ENCODE data around the gene ABL2.

ABL2 gene

DNA sequence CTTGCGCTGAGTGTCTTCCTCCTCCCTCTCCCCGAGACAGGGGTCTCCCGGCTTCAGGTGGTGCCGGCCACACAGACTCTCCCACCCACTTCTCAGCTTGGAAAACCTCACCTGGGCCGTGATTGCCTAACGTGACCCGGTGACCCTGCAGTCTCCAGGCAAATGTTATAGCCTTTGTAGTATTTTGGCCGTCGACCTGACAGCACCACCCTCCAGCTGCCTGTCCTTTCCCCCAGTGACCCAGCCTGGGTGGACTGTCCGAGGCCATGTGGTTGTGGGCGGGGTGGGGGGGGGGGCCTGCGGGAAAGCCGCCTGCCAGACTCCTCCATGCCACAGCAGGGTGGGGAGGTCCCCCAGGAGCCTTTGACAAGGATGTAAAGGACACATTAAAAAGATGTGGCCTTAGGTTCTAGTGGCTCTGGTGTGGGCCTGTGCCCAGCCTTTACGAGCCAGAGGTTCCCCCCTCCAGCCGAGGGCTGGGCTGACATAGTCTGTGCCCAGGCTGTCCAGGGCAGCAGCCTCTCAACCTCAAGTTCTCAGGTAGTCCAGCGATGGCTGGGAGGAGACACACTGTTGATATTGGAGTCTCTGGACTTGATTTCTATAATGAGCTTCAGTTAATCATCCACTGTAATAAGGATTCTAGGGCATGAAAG is 139.5 kb downstream of the ABL2 start:
- TF ChIP-seq, protein P1, sequence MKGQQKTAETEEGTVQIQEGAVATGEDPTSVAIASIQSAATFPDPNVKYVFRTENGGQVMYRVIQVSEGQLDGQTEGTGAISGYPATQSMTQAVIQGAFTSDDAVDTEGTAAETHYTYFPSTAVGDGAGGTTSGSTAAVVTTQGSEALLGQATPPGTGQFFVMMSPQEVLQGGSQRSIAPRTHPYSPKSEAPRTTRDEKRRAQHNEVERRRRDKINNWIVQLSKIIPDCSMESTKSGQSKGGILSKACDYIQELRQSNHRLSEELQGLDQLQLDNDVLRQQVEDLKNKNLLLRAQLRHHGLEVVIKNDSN (IDR thresholded peaks at IDR 0.05), result no peak
- TF ChIP-seq, protein P2, sequence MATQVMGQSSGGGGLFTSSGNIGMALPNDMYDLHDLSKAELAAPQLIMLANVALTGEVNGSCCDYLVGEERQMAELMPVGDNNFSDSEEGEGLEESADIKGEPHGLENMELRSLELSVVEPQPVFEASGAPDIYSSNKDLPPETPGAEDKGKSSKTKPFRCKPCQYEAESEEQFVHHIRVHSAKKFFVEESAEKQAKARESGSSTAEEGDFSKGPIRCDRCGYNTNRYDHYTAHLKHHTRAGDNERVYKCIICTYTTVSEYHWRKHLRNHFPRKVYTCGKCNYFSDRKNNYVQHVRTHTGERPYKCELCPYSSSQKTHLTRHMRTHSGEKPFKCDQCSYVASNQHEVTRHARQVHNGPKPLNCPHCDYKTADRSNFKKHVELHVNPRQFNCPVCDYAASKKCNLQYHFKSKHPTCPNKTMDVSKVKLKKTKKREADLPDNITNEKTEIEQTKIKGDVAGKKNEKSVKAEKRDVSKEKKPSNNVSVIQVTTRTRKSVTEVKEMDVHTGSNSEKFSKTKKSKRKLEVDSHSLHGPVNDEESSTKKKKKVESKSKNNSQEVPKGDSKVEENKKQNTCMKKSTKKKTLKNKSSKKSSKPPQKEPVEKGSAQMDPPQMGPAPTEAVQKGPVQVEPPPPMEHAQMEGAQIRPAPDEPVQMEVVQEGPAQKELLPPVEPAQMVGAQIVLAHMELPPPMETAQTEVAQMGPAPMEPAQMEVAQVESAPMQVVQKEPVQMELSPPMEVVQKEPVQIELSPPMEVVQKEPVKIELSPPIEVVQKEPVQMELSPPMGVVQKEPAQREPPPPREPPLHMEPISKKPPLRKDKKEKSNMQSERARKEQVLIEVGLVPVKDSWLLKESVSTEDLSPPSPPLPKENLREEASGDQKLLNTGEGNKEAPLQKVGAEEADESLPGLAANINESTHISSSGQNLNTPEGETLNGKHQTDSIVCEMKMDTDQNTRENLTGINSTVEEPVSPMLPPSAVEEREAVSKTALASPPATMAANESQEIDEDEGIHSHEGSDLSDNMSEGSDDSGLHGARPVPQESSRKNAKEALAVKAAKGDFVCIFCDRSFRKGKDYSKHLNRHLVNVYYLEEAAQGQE (IDR thresholded peaks at IDR 0.05; ENCODE audit: low read depth), result no peak
- TF ChIP-seq, protein P3, sequence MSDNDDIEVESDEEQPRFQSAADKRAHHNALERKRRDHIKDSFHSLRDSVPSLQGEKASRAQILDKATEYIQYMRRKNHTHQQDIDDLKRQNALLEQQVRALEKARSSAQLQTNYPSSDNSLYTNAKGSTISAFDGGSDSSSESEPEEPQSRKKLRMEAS (IDR thresholded peaks at IDR 0.05), result no peak
- no peak for TF ChIP-seq YY1 (IDR thresholded peaks at IDR 0.05; ENCODE audit: low read depth)
- TF ChIP-seq RAD21 (IDR thresholded peaks at IDR 0.05; ENCODE audit: low read depth), result no peak
- no peak for TF ChIP-seq TAF1 (IDR thresholded peaks at IDR 0.05; ENCODE audit: low read depth)
- TF ChIP-seq CREB1 (IDR thresholded peaks at IDR 0.05; ENCODE audit: low read depth), result no peak

DNA sequence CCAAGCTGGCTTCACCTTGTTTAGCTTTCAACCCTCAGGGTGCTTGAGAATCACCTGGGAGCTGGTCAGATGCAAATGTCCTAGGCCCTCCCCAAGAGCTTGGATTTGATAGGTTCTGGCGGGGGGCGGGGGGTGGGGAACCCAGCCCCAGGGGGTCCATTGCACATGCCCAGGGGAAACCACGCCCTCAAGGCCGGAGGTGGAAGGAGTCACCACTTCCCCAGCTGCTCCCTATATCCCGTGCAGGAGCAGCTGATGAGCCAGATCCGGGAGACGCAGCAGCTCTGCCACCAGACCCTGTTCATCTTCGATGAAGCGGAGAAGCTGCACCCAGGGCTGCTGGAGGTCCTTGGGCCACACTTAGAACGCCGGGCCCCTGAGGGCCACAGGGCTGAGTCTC is 141.8 kb downstream of the ABL2 start:
- TF ChIP-seq CEBPB (IDR thresholded peaks at IDR 0.05), result no peak
- TF ChIP-seq EGR1 (IDR thresholded peaks at IDR 0.05), result no peak
- no peak for TF ChIP-seq TAF1 (IDR thresholded peaks at IDR 0.05; ENCODE audit: low read depth)
- TF ChIP-seq FOXM1 (IDR thresholded peaks at IDR 0.05; ENCODE audit: borderline replicate concordance, low read depth), result no peak
- TF ChIP-seq ZBTB7A (IDR thresholded peaks at IDR 0.05; ENCODE audit: low read depth), result no peak
- TF ChIP-seq YY1 (IDR thresholded peaks at IDR 0.05; ENCODE audit: low read depth), result no peak
- TF ChIP-seq, protein P1 (IDR thresholded peaks at IDR 0.05), result no peak
- TF ChIP-seq, protein P3 (IDR thresholded peaks at IDR 0.05), result no peak

DNA sequence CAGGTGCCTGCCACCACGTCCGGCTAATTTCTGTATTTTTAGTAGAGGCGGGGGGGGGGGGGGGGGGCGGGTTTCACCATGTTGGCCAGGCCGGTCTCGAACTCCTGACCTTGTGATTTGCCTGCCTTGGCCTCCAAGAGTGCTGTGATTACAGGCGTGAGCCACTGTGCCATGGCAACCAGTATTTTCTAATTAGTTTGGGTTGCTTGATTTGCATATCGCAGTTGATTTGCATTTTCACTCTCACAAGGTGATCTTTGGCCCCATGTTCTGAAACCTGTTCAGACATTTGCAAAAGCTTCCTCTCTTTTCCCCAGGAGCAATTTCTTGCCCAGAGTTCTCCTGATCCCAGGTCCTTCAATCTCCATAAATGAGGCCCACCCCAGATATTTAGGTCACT is 145.9 kb downstream of the ABL2 start:
- TF ChIP-seq, protein P3 (IDR thresholded peaks at IDR 0.05), result no peak
- no peak for TF ChIP-seq RAD21 (IDR thresholded peaks at IDR 0.05; ENCODE audit: low read depth)
- no peak for TF ChIP-seq TEAD4 (IDR thresholded peaks at IDR 0.05)
- TF ChIP-seq, protein P2 (IDR thresholded peaks at IDR 0.05; ENCODE audit: low read depth), result no peak
- TF ChIP-seq CREB1 (IDR thresholded peaks at IDR 0.05; ENCODE audit: low read depth), result no peak
- TF ChIP-seq YY1 (IDR thresholded peaks at IDR 0.05; ENCODE audit: low read depth), result no peak
- TF ChIP-seq TAF1 (IDR thresholded peaks at IDR 0.05; ENCODE audit: low read depth), result no peak
- no peak for TF ChIP-seq CEBPB (IDR thresholded peaks at IDR 0.05)
- TF ChIP-seq TCF12 (IDR thresholded peaks at IDR 0.05; ENCODE audit: low read depth), result no peak
- TF ChIP-seq ZBTB7A (IDR thresholded peaks at IDR 0.05; ENCODE audit: low read depth), result no peak
- no peak for TF ChIP-seq NFIC (IDR thresholded peaks at IDR 0.05)
- no peak for TF ChIP-seq EGR1 (IDR thresholded peaks at IDR 0.05)
- no peak for TF ChIP-seq EP300 (IDR thresholded peaks at IDR 0.05; ENCODE audit: borderline replicate concordance)
- TF ChIP-seq, protein P1 (IDR thresholded peaks at IDR 0.05), result no peak
- TF ChIP-seq FOXM1 (IDR thresholded peaks at IDR 0.05; ENCODE audit: borderline replicate concordance, low read depth), result no peak

DNA sequence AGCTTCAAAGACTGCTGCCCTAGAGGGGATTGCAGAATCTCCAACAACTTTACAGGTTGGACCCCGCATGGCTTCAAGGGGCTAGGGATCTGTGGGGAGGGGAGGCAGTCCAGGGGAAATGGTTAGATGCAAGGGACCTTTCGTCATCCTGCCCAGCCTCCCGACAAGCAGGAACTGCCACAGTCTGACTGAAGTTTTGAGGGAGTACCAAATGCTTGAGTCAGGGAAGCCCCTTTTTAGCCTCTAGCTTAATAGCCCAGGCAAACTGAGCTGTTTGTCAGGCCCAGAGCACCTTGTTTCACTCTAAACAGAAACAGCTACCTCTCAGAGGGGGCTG is 146.5 kb downstream of the ABL2 start:
- no peak for TF ChIP-seq FOXM1 (IDR thresholded peaks at IDR 0.05; ENCODE audit: borderline replicate concordance, low read depth)
- TF ChIP-seq NFIC (IDR thresholded peaks at IDR 0.05), result no peak
- TF ChIP-seq, protein P3 (IDR thresholded peaks at IDR 0.05), result no peak
- TF ChIP-seq RAD21 (IDR thresholded peaks at IDR 0.05; ENCODE audit: low read depth), result no peak
- TF ChIP-seq EP300 (IDR thresholded peaks at IDR 0.05; ENCODE audit: borderline replicate concordance), result no peak
- TF ChIP-seq, protein P1 (IDR thresholded peaks at IDR 0.05), result no peak
- no peak for TF ChIP-seq CREB1 (IDR thresholded peaks at IDR 0.05; ENCODE audit: low read depth)
- no peak for TF ChIP-seq YY1 (IDR thresholded peaks at IDR 0.05; ENCODE audit: low read depth)
- no peak for TF ChIP-seq TAF1 (IDR thresholded peaks at IDR 0.05; ENCODE audit: low read depth)
- TF ChIP-seq CEBPB (IDR thresholded peaks at IDR 0.05), result no peak
- no peak for TF ChIP-seq ZBTB7A (IDR thresholded peaks at IDR 0.05; ENCODE audit: low read depth)
- TF ChIP-seq TEAD4 (IDR thresholded peaks at IDR 0.05), result no peak
- TF ChIP-seq EGR1 (IDR thresholded peaks at IDR 0.05), result no peak
- TF ChIP-seq, protein P2 (IDR thresholded peaks at IDR 0.05; ENCODE audit: low read depth), result no peak
